Hepatic stellate cell (primary cell): ENCODE results near the gene RASSF8.

Source experiments
- DNase-seq: peaks from one replicate; pipeline ENCODE4 v3.0.0; 2011; ENCODE audit warnings: low spot score

The RASSF8 gene

GRCh38 chr12:26125400-26126339 is 167.2 kb downstream of the RASSF8 start:
- DNase-seq, result peak; percentile 78

- peak; percentile 87 for DNase-seq
Measured at GRCh38 chr12:26126340-26127284, 168.1 kb downstream of the RASSF8 start.

GRCh38 chr12:26127404-26127803 is 168.9 kb downstream of the RASSF8 start:
- no peak for DNase-seq

GRCh38 chr12:26128168-26128567 is 169.7 kb downstream of the RASSF8 start:
- DNase-seq, result no peak
